ENCODE results near the gene CCNC.
"Not testable (repeated sequence)": the region's sequence is repeated elsewhere in the genome, so short reads cannot be mapped to it uniquely, and the experiment has no call there.

The CCNC gene

DNA sequence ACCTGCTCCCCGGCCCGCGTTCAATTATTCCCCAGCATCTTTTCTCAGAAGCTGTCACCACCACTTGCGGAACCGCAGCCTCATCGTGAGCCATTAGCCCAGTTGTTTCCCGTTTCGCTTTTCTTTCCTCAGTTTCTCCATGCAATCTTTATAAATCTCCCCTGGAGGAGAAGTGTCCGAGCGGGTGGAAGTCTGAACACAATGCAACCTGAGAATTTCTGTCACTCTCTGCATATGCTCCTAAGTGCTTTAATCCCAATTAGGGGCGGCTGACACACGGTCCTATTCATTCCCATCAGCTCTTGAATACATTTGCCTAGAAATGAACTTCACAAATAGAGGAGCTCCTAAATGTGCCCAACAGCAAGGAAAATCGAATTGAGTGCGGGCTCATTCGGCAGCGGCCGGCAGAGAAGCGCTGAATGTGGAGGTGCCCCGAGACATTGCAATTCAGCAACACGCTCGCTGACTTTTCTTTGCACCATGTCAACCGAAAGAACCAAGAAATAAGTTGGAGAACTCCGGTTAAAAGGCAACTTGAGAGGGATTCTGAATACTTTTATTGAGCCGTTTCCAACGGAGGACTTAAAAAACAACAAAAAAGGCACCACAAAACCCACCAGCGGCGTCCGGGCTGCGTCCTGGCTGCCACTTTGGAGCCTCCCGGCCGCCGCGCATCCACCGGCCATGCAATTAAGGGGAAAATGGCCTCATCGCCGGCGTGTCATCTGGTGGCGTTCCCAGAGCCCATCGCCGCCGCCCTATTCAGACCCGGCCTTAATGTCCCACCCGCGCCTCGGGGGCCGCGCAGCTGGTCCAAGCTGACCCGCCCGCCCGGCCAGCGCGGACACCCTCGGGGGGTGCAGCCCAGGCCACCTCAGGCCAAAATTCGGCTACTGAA lies 34.3 kb upstream of the CCNC start:
- DNase-seq: peak; percentile 47

DNA sequence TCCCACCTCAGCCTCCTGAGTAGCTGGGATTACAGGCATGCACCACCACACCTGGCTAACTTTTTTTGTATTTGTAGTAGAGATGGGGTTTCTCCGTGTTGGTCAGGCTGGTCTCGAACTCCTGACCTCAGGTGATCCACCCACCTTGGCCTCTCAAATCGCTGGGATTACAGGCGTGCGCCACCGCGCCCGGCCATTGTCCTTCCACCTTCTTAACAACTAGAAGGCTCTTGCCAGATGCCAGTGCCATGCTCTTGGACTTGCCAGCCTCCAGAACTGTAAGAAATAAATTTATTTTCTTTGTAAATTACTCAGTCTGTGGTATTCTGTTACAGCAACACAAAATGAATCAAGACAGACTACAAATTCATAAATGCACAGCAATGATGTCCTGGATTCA lies 26.2 kb upstream of the CCNC start:
- DNase-seq: not testable (repeated sequence)

DNA sequence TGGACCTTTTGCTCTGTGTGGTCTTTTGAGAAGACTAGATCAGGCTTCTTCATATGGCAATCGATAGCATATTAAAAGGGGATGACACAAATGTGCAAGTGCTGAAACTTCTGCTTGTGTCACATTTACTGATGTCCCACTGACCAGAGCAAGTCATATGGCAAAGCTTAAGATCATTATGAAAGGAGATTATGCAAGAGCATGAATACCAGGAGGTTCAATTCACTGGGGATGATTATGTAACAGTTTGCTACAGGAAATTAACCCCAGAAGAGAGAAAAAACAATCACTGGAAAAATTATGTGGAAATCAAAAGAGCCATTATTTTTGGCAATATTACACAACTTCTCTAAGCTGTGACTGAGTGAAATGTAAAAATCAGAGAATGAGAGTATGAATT lies 24.4 kb upstream of the CCNC start:
- no peak for DNase-seq

DNA sequence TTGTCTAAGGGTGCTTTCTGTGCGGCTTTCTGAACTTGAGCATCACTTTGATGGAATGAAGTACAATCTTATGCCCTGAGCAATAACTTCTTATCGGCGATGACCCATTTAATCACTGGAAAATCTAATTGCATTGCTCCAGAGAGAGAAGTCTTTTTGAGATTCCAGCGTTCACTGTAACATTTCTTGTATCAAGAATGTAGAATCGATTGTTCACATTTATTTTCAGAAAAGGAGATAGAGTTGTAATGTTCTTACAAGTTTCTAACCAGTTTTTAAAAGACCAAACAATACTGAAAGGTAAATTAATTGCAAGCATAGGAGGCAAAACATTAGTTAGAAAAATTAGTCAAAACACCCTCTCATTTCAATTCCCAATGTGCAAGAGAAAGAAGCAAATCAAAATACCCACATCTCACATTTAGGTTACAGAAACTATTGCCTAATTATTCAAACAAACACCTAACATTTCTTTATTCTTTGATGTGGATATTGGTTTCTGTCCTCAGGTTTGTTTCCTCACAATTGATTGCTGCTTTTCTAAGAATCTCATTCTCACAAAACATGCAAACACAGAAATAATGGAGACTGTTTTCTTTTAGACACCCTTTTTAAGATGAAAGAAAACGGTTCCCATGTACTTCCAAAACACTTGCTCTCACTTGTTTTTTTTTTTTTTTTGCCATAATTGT lies 23.4 kb upstream of the CCNC start:
- no peak for DNase-seq

DNA sequence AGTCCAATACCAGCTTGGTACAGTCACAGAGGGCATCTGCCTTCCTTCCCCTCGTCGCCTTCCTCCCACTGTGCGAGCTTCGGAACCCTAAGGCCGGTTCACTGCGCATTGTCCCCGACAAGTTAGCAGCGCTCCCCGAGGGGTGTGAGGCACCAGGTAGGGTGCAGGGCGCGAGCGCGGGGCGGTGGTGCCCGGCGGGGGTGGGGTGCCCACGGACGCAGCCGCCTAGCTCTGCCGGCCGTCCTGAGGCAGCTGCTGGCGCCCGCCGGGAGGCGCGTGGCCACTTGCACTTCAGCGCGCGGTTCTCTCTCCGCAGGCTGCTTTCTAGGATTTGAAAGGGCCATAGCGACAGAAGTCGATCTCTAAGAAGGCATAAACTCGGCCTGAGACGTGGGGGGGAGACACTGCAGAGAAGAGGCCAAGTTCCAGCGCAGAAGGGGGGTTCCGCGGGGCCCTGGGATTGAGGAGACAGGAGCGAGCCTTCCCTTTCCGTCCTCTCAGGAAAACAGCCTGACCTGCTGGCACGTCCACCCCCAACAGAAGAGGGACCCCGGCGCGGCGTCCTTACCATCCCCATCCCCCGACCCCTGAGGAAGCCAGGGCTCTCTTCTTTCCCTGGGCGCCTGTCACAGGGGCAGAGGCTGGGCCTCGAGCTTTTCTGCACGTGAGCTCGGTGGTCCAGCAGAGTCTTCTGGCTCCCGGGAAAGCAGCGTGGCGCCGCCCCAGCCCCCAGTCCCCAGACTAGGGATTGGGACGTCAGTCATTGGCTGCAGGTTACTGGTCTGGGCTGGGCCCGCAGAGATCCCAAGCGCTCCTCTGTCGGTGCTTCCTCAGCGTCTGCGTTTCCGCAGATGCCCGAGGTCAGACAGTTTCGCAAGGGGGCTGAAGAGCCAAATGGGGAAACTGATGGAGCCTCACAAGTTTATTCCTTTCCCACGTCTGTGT lies 22.5 kb upstream of the CCNC start:
- DNase-seq: peak; percentile 66

DNA sequence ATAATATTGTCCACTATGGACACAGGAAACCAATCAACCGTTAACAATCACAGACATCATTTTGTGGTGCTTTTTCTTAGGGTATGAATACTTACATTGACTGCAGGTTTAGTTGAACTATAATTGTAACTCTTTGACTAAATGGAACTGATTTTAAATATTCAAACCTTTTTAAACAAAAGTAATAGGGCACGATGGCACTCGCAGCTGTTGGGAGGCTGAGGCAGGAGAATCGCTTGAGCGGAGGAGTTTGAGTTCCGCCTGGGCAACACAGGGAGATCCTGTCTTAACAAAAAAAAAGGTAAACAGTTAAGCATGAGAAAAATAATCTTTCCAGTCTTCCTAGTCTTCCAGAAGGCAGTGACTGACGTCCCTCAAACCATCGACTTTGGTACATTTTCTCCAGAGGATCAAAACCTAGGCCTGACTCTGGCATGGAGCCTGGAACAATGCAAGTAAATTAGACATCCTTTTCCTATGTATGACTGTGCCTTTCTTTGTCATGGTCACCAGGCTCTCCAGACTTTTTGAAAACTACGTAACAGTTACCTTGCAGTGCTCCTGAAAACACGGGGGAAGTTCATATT lies 21.5 kb upstream of the CCNC start:
- DNase-seq: no peak

DNA sequence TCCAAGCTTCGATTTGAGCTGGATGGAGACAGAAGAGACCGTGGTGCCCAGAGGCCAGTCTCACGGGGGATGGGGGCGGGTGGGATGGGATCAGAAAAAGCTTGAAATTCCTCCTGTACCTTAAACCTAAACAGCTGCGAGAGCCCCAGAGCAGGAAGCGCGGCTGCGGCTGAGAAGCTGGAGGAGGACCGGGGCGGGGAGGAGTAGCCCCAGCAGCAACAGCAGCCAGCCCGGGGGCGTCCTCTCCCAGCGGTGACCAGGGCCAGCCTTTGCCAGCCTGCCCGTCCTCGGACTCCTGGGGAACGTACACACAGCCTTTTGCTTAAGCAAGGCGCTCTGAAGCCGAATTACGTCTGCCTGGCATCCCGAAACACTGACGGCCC lies 20.8 kb upstream of the CCNC start:
- DNase-seq: peak; percentile 67

DNA sequence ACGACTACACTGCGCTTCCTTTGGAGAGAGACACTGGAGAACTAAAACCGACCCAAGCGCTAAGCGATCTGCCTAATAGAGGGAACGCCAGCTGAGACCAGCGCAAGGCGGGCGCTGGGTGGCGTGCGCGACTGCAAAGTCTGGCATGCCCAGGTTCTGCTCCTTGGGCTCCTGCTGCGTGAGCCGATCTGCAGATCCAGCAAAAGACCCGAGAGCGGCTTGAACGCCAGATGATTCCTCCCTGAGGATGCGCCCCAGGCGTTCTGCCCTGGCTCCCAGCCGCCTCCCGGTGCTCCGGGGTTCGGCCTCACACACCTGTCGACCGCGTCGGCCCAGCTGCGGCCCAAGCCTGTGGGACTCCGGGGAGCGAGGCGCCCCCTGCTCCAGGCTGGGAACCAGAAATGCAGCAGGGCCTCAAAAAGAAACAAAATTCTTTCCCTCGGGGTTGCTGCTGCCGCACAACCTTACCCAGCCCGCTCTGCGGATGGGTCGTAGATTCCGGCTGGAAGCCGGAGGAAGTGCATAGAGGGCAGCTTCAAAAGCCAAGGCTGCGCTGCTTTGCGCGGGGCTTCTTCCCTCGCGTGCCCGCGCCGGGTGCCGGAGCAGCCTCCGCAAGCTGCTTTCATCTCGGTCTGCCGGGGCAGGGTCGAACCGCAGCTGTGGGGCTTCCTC lies 20.3 kb upstream of the CCNC start:
- DNase-seq: peak; percentile 90

DNA sequence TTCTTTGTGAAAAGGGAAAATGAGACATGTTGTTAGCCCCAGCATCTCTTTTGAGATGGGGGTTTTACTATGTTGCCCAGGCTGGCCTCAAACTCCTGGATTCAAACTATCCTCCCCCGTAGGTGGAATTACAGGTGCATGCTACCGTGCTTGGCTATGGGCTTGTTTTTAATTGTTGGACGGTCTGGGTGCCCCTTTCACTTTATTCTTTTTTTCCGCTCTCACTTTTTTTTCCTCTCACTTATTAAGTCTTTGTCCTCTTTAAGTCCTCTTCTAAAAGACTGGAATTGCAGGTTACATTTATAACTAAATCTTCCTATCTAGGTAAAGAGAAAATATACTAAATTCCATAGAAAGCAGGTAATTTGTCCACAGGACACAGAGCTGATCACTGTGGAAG lies 19.3 kb upstream of the CCNC start:
- no peak for DNase-seq

DNA sequence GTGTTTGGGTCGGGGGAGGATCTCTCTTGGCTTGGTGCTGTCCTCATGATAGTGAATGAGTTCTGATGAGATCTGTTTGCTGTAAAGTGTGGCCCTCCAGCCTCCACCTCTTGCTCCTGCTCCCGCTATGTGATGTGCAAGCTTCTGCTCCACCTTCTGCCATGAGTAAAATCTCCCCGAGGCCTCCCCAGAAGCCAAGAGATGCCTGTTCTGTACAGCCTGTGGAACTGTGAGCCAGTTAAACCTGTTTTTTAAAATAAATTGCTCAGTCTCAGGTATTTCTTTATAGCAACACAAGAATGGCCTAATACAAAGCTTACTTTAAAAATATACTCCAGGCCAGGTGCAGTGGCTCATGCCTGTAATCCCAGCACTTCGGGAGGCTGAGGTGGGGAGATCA lies 11.3 kb upstream of the CCNC start:
- no peak for DNase-seq

DNA sequence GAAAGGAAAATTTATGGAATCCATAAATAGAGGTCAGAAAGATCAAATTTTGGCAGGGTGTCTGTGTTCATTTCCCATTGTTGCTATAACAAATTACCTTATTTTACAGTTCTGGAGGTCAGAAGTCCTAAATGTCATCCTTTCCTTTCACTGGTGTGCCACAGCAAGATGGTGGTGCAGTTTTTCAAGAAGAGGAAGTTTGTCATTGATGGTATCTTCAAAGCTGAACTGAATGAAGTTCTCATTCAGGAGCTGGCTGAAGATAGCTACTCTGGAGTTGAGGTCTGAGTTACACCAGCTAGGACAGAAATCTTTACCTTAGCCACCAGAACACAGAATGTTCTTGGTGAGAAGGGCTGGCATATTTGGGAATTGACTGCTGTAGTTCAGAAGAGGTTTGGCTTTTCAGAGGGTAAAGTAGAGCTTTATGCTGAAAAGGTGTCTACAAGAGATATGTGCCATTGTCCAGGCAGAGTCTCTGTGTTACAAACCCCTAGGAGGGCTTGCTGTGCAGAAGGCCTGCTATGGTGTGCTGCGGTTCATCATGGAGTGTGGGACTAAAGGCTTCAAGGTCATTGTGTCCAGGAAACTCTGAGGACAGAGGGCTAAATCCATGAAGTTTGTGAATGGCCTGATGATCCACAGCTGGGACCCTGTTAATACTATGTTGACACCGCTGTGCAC lies 7.2 kb upstream of the CCNC start:
- DNase-seq: no peak

DNA sequence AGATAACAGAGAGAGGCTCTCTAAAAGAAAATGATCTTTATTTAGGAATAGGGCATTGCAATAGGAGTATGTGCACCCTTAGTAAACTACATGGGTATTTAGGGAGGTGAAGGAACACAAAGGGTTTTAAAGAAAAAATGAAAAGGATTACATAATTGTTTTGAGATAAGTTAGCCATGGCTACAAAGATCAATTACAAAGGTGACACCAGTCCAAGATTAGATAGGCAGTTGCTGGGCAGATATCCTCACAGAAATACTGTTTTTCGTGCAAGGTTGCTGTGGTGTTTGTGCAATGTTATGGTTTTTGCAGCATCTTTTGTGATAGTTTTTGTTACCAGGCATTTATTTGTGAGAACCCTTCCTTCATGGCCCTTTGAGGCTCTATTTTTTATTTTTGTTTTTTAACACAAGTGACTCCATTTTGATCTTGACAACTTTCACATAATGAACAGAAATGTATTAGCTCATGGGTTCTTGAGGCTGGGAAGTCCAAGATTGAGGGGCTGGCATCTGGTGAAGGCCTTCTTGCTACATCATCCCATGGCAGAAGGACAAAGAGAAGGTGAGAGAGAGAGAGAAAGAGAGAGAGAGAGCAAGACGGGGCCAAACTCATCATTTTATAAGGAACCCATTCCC lies 5.6 kb upstream of the CCNC start:
- no peak for DNase-seq

DNA sequence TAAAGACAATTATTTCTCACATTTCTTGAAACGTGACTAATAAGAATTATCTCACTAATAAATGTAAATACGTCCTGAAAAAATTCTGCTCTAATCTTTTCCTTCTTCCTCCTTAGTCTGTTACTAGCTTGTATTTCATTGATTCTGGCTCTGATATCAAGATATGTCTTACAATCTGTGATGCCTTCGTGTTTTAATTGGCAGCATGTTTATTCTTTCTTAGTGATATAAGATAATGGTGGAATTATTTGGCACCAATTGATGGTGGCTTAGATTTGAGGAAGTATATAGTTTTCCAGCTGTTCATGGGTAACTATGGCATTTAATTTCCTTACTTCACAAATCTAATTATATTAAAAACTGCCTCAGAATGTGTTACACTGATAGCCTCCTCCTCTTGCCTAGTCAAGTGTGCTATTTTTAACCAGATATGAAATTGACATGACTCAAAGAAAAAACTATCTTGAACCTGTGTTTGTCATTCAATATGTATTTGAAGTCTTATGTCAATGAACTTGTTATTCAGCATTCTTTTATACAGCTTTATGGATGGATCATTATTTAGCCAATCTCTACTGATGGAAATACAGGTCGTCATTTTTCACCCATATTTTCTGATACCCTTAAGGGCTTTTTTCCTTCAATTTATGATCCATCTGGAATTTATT lies 5.3 kb downstream of the CCNC start:
- no peak for DNase-seq

DNA sequence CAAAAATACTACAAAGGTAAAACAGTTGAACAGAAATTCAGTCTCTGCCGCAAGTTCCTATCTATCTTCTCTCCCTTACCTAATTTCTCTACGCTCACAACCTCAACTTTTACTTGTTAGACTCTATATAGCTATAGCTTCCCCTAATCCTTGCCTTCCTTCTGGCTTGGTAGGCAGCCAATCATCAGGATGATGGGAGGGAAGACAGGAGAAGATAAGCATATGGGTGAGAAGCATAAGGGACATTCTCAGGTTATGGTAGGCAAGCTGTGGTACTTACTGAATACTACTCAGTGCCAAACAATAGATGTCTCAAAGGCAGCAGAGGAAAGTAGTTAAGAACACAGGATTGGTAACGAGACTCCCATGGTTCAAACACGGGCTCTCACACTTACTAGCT lies 7.8 kb downstream of the CCNC start:
- no peak for DNase-seq

DNA sequence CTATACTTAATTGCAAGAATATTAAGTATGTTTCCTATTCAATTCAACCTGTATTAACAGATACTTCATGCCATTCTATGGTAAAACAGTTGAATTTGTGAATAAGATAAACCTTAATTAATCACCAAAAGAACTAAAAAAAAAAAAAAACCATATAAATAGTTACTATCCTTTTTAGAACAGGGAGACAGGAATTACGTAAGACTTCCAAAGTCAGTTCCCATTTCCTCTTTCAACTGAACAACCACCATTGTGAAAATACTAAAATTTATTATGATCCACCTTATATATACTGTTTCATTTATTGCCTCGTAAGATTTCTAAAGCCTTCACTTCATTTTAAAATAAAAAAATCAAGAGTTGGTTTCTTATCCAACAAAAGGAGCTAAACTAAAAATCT lies 9.4 kb downstream of the CCNC start:
- DNase-seq: no peak

DNA sequence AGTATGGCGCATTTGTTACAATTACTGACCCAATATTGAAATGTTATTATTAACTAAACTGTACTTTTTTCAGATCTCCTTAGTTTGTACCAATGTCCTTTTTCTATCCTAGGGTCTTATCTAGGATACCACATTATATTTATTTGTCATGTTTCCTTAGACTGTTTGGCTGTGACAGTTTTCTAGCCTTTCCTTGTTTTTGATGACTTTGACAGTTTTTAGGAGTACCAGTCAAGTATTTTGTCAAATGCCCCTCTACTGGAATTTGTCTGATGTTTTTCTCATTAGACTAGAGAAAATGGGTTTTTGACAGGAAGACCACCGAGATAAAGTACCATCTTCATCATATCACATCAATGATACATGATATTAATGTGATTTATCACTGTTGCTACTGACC lies 14.6 kb downstream of the CCNC start:
- DNase-seq: no peak

DNA sequence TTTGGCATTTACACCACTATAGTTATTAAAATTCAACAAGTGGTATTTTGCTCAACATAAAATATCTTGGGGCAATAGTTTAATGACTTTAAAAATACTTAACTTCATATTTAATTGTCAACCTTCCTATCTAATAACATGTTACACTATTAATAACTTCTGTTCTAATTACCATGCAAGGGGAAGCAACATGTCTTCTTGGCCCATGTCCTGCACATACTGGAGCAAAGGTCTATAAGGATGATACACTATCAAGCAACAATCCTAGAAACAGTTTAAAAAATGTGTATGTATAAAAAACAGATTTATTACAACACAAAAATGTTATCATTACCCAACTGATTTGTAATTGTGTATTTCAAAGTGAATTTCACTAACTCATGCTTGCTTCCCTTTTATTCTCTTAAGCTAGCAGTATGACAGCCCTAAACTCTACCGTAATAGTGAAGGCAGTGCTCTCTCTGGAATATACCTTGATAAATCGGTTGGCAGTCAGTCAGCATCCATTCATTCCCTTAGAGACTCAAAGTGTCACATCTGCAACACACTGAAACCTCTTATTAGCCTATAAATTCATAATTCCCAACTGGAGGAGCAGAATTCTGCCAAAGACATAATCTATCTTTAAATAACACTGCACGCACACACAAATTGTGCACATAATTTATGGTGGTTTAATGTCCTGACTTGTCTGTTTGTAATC lies 18.3 kb downstream of the CCNC start:
- DNase-seq: no peak

DNA sequence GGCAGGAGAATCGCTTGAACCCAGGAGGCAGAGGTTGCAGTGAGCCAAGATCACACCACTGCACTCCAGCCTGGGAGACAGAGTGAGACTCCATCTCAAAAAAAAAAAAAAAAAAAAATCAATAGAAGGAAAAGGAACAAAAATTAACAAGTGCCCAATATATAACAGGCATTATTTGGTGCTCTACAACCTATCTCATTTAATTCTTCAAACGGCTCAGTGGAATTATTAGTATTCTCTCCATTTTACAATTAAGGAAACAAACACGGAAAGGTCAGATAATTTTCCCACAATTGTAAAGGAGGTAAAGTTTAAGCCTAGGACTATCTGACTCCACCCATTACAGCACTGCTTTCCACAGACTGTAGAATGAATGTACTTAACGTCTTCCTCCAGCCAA lies 19.8 kb downstream of the CCNC start:
- no peak for DNase-seq

DNA sequence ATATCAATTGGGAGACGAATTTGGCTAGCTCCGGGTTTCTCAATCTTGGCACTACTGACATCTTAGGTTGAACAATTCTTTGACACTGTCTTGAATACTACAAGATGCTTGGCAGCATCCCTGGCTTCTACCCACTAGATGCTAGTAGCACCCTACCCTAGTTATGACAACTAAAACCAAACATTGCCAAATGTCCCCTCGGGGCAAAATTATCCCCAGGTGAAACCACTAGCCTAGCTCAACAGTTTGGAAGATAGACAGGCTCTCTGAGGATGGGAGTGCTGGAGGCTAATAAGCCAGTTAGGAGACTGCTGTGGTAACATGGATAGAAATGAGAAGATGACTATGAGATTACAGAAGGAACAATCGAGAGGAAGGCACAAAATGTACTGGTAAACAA lies 20.9 kb downstream of the CCNC start:
- no peak for DNase-seq

DNA sequence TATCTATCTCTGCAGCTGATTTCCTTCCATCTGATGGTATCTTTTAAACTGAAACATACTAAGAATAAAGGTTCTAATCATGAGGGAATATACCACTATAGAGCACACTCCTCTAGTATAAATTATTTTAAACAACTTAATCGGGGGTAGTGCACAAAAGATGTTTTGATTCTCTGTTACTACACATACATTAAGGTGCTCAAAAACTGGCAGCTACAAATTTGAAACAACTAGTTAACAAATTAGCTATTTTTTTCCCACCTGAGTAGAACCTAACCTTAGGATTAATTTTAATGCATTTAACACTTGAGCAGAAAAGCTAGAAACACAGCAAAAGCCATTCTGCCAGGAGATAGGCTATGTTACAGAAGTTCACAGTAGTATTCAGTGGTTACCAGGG lies 23.0 kb downstream of the CCNC start:
- DNase-seq: no peak
